SK-N-SH (cell line): ENCODE results near the gene RIMOC1. TPM values are rescaled to one million over a fixed set of nuclear protein-coding genes. Genes with fewer than 3 reads are reported as not detected.

ENCODE experiments used
- CTCF ChIA-PET: fragments of 300-600, 350-600 bp; formaldehyde crosslinking; extraction: SDS; loops from one replicate; lab custom pipeline; 2021; lab: Yijun Ruan, JAX
- POLR2A ChIA-PET: fragments of 350-600 bp; sonication (Branson Sonifier 250); formaldehyde crosslinking; extraction: SDS; loops from one replicate; lab custom pipeline; 2020; ENCODE audit warnings: antibody characterized with exemption, inconsistent platforms; lab: Yijun Ruan, JAX
- DNase-seq: peaks from one replicate; pipeline ENCODE4 v3.0.0; 2012
- H2AFZ ChIP-seq: fragments of 200-600 bp; sonication (generic); 2 replicates; pipeline ENCODE4 v1.8.1; 2016; ENCODE audit warnings: antibody characterized with exemption, mild to moderate bottlenecking, low read depth
- H3F3A ChIP-seq: fragments of 200-600 bp; sonication (generic); replicated peaks from 2 replicates; pipeline ENCODE3; 2016; ENCODE audit warnings: antibody characterized with exemption, mild to moderate bottlenecking; ENCODE audit not compliant: insufficient read depth
- H3K27ac ChIP-seq, 2 experiments: fragments of 200-500 bp in 1 of 2; fragments of 200-600 bp in 1 of 2; sonication (Bioruptor generic) in 1 of 2; sonication (generic), shearing (Covaris generic) in 1 of 2; 2 replicates each; pipeline versions ENCODE4 v1.5.1 to v1.6.1; 2014 to 2016; ENCODE audit warnings: low read depth in 2 of 2, inconsistent platforms in 1 of 2, low read length in 1 of 2, mild to moderate bottlenecking in 1 of 2, mixed read lengths in 1 of 2
- H3K27me3 ChIP-seq: fragments of 200-600 bp; sonication (generic), shearing (Covaris generic); 2 replicates; pipeline ENCODE4 v1.6.1; 2016; ENCODE audit warnings: mixed run types; ENCODE audit not compliant: insufficient read depth
- H3K36me3 ChIP-seq, 2 experiments: fragments of 200-500 bp in 1 of 2; fragments of 200-600 bp in 1 of 2; sonication (Bioruptor generic) in 1 of 2; sonication (generic) in 1 of 2; replicated peaks in 1 of 2; 2 replicates each; pipeline versions ENCODE3 to v1.5.1; 2014 to 2016; ENCODE audit warnings: low read length in 1 of 2, mild to moderate bottlenecking in 1 of 2; ENCODE audit not compliant: insufficient read depth in 2 of 2, control insufficient read depth in 1 of 2
- H3K4me1 ChIP-seq, 2 experiments: fragments of 200-500 bp in 1 of 2; fragments of 200-600 bp in 1 of 2; sonication (Bioruptor generic) in 1 of 2; sonication (generic), shearing (Covaris generic) in 1 of 2; 2 replicates each; pipeline versions ENCODE4 v1.5.1 to v1.6.1; 2014 to 2016; ENCODE audit warnings: low read depth in 1 of 2, low read length in 1 of 2, mixed run types in 1 of 2; ENCODE audit not compliant: insufficient read depth in 2 of 2, control insufficient read depth in 1 of 2
- H3K4me2 ChIP-seq: fragments of 200-600 bp; sonication (generic), shearing (Covaris generic); 2 replicates; pipeline ENCODE4 v1.6.1; 2017; ENCODE audit warnings: mixed run types
- H3K4me3 ChIP-seq, 2 experiments: fragments of 200-500 bp in 1 of 2; fragments of 200-600 bp in 1 of 2; sonication (Bioruptor generic) in 1 of 2; sonication (generic), shearing (Covaris generic) in 1 of 2; 2 replicates each; pipeline versions ENCODE4 v1.5.1 to v1.8.1; 2014 to 2016; ENCODE audit warnings: low read depth in 2 of 2, inconsistent platforms in 1 of 2, low read length in 1 of 2, mild to moderate bottlenecking in 1 of 2, mixed read lengths in 1 of 2, moderate library complexity in 1 of 2
- H3K79me2 ChIP-seq: fragments of 200-600 bp; sonication (generic); 2 replicates; pipeline ENCODE4 v1.8.1; 2017; ENCODE audit warnings: mild to moderate bottlenecking; ENCODE audit not compliant: insufficient read depth
- H3K9ac ChIP-seq: fragments of 200-600 bp; sonication (generic); 2 replicates; pipeline ENCODE4 v1.6.1; 2017; ENCODE audit warnings: mixed run types
- H3K9me2 ChIP-seq: fragments of 200-600 bp; sonication (generic); 2 replicates; pipeline ENCODE4 v1.6.1; 2017; ENCODE audit warnings: mixed run types
- H3K9me3 ChIP-seq: fragments of 200-600 bp; sonication (generic); 2 replicates; pipeline ENCODE4 v1.6.1; 2017; ENCODE audit warnings: mixed run types, mild to moderate bottlenecking, moderate library complexity
- H4K20me1 ChIP-seq: fragments of 200-600 bp; sonication (generic); 2 replicates; pipeline ENCODE4 v1.6.1; 2017; ENCODE audit warnings: mild to moderate bottlenecking, mixed run types; ENCODE audit not compliant: insufficient read depth
- EZH2phosphoT487 ChIP-seq: fragments of 200-600 bp; sonication (generic); IDR thresholded peaks from 2 replicates; pipeline ENCODE4 v1.6.1; 2017; ENCODE audit warnings: low read depth, mixed run types, mild to moderate bottlenecking, antibody characterized with exemption, moderate library complexity, borderline replicate concordance
- FOSL2 ChIP-seq: IDR thresholded peaks from 2 replicates; pipeline ENCODE4 v1.4.0; 2012; ENCODE audit warnings: low read depth, mild to moderate bottlenecking, moderate library complexity, borderline replicate concordance
- FOXJ3 ChIP-seq: sonication (generic); formaldehyde crosslinking; IDR thresholded peaks from 2 replicates; pipeline ENCODE4 v1.5.1; 2020; ENCODE audit warnings: mild to moderate bottlenecking, missing genetic modification reagents
- FOXM1 ChIP-seq: IDR thresholded peaks from 2 replicates; pipeline ENCODE4 v1.4.0; 2012; ENCODE audit warnings: low read depth, mild to moderate bottlenecking
- GATA2 ChIP-seq: sonication (generic); formaldehyde crosslinking; IDR thresholded peaks from 2 replicates; pipeline ENCODE4 v1.5.0; 2020; ENCODE audit warnings: mild to moderate bottlenecking, missing genetic modification reagents
- JUND ChIP-seq: IDR thresholded peaks from 2 replicates; pipeline ENCODE4 v1.4.0; 2012
- MAX ChIP-seq: IDR thresholded peaks from 2 replicates; pipeline ENCODE4 v1.4.0; 2012; ENCODE audit warnings: low read depth
- MEF2A ChIP-seq: IDR thresholded peaks from 2 replicates; pipeline ENCODE4 v1.4.0; 2012; ENCODE audit warnings: low read depth, borderline replicate concordance
- MXI1 ChIP-seq: IDR thresholded peaks from 2 replicates; pipeline ENCODE4 v1.6.1; 2012; ENCODE audit warnings: mild to moderate bottlenecking, low read depth, low read length, improper control_type of control experiment
- NFIC ChIP-seq: IDR thresholded peaks from 2 replicates; pipeline ENCODE4 v1.4.0; 2012; ENCODE audit warnings: borderline replicate concordance
- NRF1 ChIP-seq: IDR thresholded peaks from 2 replicates; pipeline ENCODE4 v1.6.1; 2012; ENCODE audit warnings: low read depth, mild to moderate bottlenecking, low read length
- POLR2AphosphoS5 ChIP-seq: IDR thresholded peaks from 2 replicates; pipeline ENCODE4 v1.6.1; 2012; ENCODE audit warnings: low read depth, low read length
- RAD21 ChIP-seq: IDR thresholded peaks from 2 replicates; pipeline ENCODE4 v1.6.1; 2012; ENCODE audit warnings: mild to moderate bottlenecking, low read length
- RXRA ChIP-seq: IDR thresholded peaks from 2 replicates; pipeline ENCODE4 v1.4.0; 2012; ENCODE audit warnings: low read depth, mild to moderate bottlenecking, borderline replicate concordance
- SIN3A ChIP-seq: IDR thresholded peaks from 2 replicates; pipeline ENCODE4 v1.6.1; 2012; ENCODE audit warnings: low read depth, mild to moderate bottlenecking, low read length, moderate library complexity, borderline replicate concordance
- SMC3 ChIP-seq: IDR thresholded peaks from 2 replicates; pipeline ENCODE4 v1.6.1; 2012; ENCODE audit warnings: low read depth, low read length, improper control_type of control experiment
- USF2 ChIP-seq: fragments of 150-350 bp; IDR thresholded peaks from 2 replicates; pipeline ENCODE4 v1.6.1; 2017; ENCODE audit warnings: antibody characterized with exemption, low read length, low read depth, borderline replicate concordance
- WGBS: methylation state at CpG from one replicate; pipeline ENCODE4 v1.1.6; 2017; ENCODE audit warnings: low lambda C conversion rate; 5-methylcytosine and 5-hydroxymethylcytosine counted together
- polyA plus RNA-seq, 3 experiments: library from polyadenylated mRNA; depleted of rRNA; stranded (reverse); fragments of >200 nt; gene quantifications; 2 replicates each; pipeline ENCODE4 v1.2.3, GENCODE V29; 2012
- TF ChIP-seq, protein P1 (sequence below): IDR thresholded peaks from 2 replicates; pipeline ENCODE4; 2012

RIMOC1 gene
- polyA plus RNA-seq, 1 of the 3 experiments (the other 2 are of a cell fraction), result 6.5 TPM

- Histone ChIP-seq H3K9me2 (no peaks in the 10 kb centered on the region), H3K79me2 (peaks cover 25% of the 10 kb centered on the region), H3F3A (no peaks in the 10 kb centered on the region), H3K4me2 (no peak overlapping the region), H3K9ac (no peak overlapping the region), H3K27me3 (no peaks in the 10 kb centered on the region), H3K27ac (no peak overlapping the region), H3K4me1 (peaks cover 0 to 3% of the 10 kb centered on the region in 2 experiments; a peak in 1 of 4 replicates), H3K36me3 (peaks cover 5 to 21% of the 10 kb centered on the region in 2 experiments), H4K20me1 (no peaks in the 10 kb centered on the region), H3K9me3 (no peaks in the 10 kb centered on the region), H2AFZ (no peak overlapping the region), H3K4me3 (no peak overlapping the region)
- DNase-seq, result no peak
- no peak for TF ChIP-seq NRF1
- TF ChIP-seq EZH2phosphoT487, result no peak
- no peak for TF ChIP-seq JUND
- no peak for TF ChIP-seq RXRA
- no peak for TF ChIP-seq SIN3A
- no peak for TF ChIP-seq NFIC
- TF ChIP-seq FOXJ3 (CRISPR knock-in tag), result no peak
- TF ChIP-seq RAD21, result no peak
- no peak for TF ChIP-seq GATA2 (CRISPR knock-in tag)
- no peak for TF ChIP-seq USF2
- TF ChIP-seq MAX, result no peak
- no peak for TF ChIP-seq FOXM1
- TF ChIP-seq SMC3, result no peak
- TF ChIP-seq, protein P1, sequence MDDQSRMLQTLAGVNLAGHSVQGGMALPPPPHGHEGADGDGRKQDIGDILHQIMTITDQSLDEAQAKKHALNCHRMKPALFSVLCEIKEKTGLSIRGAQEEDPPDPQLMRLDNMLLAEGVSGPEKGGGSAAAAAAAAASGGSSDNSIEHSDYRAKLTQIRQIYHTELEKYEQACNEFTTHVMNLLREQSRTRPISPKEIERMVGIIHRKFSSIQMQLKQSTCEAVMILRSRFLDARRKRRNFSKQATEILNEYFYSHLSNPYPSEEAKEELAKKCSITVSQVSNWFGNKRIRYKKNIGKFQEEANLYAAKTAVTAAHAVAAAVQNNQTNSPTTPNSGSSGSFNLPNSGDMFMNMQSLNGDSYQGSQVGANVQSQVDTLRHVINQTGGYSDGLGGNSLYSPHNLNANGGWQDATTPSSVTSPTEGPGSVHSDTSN, result no peak
- ChIA-PET CTCF (interaction anchor here (5.7 kb wide), 1 partner anchor 7 kb away, joined by 46 read pairs; no protein-coding TSS in a partner anchor), POLR2A (no interaction called here)
These were observed 40.2 kb upstream of the RIMOC1 start for GRCh38 chr5:41863871-41864486.

GRCh38 chr5:41869151-41869723, 34.9 kb upstream of the RIMOC1 start:
- Histone ChIP-seq H3K36me3 (no peaks in the 10 kb centered on the region), H4K20me1 (no peaks in the 10 kb centered on the region), H2AFZ (peak overlapping the region; percentile 96), H3K79me2 (peaks cover 14% of the 10 kb centered on the region), H3K27me3 (no peaks in the 10 kb centered on the region), H3K4me1 (peaks cover 6 to 12% of the 10 kb centered on the region in 2 experiments; a peak in 1 of 4 replicates), H3K4me3 (peak overlapping the region; percentile 85 to 91), H3K27ac (peak overlapping the region; percentile 72 to 89; a peak in 3 of 4 replicates), H3K9ac (peak overlapping the region; percentile 84), H3K4me2 (peak overlapping the region; percentile 94), H3K9me3 (no peaks in the 10 kb centered on the region), H3F3A (peaks cover 4% of the 10 kb centered on the region), H3K9me2 (no peaks in the 10 kb centered on the region)
- WGBS, result 17% methylated on average over 27 of the region's 28 CpGs
- CTCF ChIA-PET, result interaction anchor here (1.0 to 5.7 kb wide), 5 partner anchors 12 to 200 kb away, joined by 3 to 46 read pairs (median 4); no protein-coding TSS in a partner anchor
- peak; percentile 69 for DNase-seq
- POLR2A ChIA-PET, result interaction anchor here (0.6 to 1.3 kb wide), 2 partner anchors 35 to 1176 kb away, joined by 5 to 10 read pairs; partner anchors contain the start of gene RIMOC1
- TF ChIP-seq MXI1 (peak; percentile 89), FOSL2 (no peak), RAD21 (no peak), FOXM1 (no peak), MEF2A (no peak), MAX (peak; percentile 61; the same call in 1 of the 2 replicates), POLR2AphosphoS5 (no peak)
- TF ChIP-seq, protein P1, result no peak
